G401 (cell line): ENCODE measurements around the gene SGSM1. TPM values are rescaled to one million over a fixed set of nuclear protein-coding genes. Genes with fewer than 3 reads are reported as not detected.
"Not testable (repeated sequence)": the region's sequence is repeated elsewhere in the genome, so short reads cannot be mapped to it uniquely, and the experiment has no call there.

ENCODE experiments used
- DNase-seq: peaks from one replicate; pipeline ENCODE4 v3.0.0-alpha.2; 2015; ENCODE audit warnings: low spot score
- in situ Hi-C: cut with HindIII; loops from 2 replicates; pipeline ENCODE4 v1.10.0; 2016; ENCODE audit warnings: low sequenced_read_pairs, mixed read lengths
- total RNA-seq: library from RNA; depleted of rRNA; stranded (reverse); fragments of >200 nt; shearing (Covaris generic); gene quantifications from 2 replicates; pipeline ENCODE4 v1.2.3, GENCODE V29; 2014

The SGSM1 gene
- total RNA-seq, 1 experiment from 2014 or later = not detected

DNA sequence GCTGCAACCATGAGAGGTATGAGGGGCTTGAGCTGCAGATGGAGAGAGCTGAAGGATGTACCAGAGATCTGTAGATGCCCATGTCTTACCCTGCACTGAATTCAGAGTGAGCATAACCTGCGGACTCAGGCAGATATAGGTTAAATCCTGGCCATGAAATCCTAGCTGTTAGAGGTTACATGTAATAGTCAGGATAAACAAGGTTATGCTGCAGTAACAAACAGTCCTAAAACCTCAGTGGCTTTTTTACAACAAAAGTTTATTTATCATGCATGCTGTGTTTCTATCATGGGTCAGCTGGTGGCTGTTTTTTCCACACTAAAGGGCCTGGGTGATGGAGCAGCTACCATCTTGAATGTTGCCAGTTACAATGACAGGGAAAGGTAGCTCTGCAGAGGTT, 70.7 kb downstream of the SGSM1 start:
- DNase-seq = no peak
- in situ Hi-C loops = no loop called here

- no peak for DNase-seq
- in situ Hi-C loops = no loop called here
These were observed 73.0 kb downstream of the SGSM1 start for GRCh38 chr22:24878969-24879368.

DNA sequence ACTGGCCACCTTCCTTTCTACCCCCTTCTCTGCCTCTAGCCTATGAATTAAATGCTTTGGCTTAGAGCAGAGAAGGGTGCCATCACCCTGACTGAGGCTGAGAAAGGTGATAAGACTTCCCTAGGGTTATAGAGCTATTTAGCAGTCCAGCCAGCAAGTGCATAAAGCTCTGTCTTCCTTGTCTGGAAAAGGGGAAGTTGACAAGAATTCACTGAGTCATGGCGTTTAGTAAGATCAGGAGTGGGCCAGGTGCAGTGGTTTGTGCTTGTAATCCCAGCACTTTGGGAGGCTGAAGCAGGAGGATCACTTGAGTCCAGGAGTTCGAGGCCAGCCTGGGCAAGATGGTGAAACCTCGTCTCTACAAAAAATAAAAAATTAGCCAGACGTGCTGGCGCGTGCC, 77.4 kb downstream of the SGSM1 start:
- no peak for DNase-seq
- in situ Hi-C loops = no loop called here

- no peak for DNase-seq
- in situ Hi-C loops = no loop called here
These were observed 81.2 kb downstream of the SGSM1 start for GRCh38 chr22:24887260-24887659.

GRCh38 chr22:24893341-24894070, 87.5 kb downstream of the SGSM1 start:
- in situ Hi-C loops = no loop called here
- DNase-seq = no peak

DNA sequence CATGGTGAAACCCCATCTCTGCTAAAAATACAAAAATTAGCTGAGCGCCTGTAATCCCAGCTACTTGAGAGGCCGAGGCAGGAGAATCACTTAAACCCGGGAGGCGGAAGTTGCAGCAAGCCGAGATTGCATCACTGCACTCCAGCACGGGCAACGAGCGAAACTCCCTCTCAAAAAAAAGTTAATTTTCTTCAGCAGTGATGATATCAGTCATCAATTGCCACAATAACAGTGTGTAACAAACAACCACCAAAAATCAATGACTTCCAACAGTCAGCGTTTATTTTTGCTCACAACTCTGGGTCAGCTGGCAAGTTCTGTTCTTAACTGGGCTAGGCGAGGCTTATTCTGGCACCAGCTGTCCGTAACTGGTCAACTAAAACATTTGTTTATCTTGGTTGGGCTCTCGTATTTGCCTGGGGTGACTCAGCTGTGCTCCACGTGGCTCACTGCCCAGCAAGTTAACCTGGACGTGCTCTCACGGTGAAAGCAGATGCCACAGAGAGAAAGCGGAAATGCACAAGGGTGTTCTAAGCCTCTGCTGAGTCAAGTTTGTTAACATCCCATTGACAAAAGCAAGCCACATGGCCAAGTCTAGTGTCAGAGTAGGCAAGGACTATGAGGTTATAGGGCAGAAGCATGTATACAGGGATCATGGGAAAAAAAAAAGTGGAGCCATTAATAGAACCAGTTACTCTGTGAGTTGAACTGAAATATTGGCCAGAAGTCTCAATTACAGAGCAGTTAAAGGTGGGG, 88.4 kb downstream of the SGSM1 start:
- in situ Hi-C loops = no loop called here
- peak; percentile 39 for DNase-seq

DNA sequence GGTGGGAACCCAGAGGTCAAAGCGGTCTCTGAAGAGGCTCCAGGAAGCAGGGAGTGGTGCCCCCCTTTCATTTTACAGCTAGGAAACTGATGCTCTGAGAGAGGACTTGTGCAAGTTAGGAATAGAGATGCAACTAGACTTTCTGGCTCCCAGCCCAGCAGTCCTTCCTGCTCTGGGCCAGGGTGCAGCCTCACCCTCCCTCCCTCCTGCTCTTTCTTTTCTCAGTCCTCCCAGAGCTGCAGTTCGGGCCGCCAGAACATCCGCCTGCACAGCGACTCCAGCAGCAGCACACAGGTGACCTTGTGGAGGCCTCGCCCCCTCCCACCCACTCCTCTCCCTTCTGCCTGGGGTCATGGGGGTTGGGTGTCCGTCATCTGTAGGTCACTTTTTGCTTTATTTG, 89.0 kb downstream of the SGSM1 start:
- in situ Hi-C loops = no loop called here
- peak; percentile 30 for DNase-seq

DNA sequence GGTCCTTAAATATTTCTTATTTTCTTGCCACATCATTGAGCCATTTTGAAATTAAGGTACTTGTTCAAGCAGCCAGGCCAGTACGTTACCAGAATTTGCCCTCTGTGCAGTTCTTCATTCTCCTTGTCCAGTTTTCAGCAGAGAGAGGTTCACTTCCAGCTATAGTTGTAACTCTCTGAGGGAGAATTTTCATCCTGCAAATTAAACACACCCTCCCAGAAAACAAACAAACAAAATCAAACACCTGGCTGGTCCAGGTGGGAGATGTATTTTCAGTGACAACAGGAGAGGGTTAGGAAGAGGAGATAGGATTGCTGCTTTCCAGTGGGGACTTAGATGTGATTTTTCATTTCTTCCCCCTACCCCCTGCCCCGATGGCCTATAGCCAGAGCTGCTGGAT, 95.4 kb downstream of the SGSM1 start:
- DNase-seq = no peak
- in situ Hi-C loops = no loop called here

- DNase-seq = no peak
- in situ Hi-C loops = no loop called here
These were observed 99.9 kb downstream of the SGSM1 start for GRCh38 chr22:24905909-24906308.

GRCh38 chr22:24907101-24907500, 101.1 kb downstream of the SGSM1 start:
- in situ Hi-C loops, DNase-seq: not testable (repeated sequence)

DNA sequence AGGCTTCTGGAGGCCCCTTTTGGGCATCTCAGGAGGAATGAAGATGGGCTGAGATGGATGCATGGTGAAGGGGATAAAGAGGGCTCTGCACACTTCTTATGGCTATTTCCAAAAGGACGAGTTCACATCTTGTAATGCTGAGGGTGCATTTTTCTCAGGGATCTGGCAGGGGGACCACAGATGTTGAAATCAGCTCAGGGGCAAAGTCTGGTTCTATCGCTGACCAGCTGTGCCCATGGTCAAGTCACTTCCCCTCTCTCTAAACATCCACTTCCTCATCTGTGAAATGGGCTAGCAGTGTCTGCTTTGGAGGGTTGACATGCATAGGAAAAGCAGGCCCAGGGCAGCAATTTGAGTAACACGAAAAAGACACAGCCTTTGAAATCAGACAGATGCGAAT, 114.0 kb downstream of the SGSM1 start:
- no peak for DNase-seq
- in situ Hi-C loops = no loop called here

DNA sequence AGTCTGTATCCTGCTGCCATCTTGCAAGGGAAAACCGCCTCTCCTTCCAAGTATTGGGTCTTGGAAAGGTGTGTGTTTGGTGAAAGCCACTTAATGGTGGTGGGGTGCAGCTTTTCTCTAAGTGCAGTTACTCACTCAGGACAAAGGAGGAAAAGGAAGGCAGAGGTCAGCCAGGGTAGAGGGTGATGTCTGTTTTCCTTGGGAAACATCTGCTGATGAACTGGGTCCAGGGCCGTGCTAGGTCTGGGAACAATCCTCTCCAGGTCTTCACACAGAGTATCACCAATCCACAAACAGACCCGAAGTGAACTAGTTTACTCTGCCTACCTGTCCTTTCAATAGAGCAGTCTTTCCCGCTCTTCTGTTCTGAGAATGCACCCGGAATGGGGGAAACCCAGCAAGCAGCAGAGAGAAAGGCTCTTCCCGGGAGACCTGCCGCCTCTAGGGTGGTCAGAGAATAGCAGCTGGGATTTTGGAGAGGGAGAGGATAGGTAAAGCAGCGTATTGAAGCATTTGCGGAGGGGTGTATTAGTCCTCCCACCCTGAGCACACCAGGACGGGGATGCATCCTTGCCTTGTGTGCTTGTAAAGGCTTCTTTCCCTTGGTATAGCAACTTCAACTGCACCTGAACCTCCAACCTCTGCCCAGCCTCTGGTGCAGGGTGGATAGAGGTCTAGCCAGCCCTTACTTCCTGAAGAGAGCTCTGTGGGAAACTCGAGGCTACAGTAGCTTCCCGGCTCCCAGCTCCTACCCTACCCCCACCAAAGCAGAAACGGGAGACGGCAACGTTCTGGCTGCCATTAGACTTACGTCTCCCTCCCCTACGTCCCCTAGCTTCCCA, 119.8 kb downstream of the SGSM1 start:
- in situ Hi-C loops = loop anchor here (25.0 kb wide), 1 partner anchor 111 kb away; no protein-coding TSS in a partner anchor

DNA sequence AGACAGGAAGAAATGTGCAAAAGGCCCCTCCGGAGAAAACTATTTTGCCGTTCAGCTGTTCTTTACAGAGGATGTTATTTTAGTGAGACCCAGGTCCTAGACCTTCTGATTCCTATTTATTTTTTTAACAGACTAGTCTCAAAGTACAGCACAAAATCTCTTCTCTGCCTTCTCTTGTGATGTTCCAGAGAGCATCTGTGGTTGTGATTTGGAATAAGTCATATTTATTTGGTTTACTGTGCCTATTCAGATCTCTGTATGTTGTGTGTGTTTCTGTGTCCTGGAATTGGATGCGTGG, 120.4 kb downstream of the SGSM1 start:
- DNase-seq = no peak
- in situ Hi-C loops = loop anchor here (25.0 kb wide), 1 partner anchor 111 kb away; no protein-coding TSS in a partner anchor

More for the DNA sequence above, 119.8 kb downstream of the SGSM1 start:
- DNase-seq = no peak

DNA sequence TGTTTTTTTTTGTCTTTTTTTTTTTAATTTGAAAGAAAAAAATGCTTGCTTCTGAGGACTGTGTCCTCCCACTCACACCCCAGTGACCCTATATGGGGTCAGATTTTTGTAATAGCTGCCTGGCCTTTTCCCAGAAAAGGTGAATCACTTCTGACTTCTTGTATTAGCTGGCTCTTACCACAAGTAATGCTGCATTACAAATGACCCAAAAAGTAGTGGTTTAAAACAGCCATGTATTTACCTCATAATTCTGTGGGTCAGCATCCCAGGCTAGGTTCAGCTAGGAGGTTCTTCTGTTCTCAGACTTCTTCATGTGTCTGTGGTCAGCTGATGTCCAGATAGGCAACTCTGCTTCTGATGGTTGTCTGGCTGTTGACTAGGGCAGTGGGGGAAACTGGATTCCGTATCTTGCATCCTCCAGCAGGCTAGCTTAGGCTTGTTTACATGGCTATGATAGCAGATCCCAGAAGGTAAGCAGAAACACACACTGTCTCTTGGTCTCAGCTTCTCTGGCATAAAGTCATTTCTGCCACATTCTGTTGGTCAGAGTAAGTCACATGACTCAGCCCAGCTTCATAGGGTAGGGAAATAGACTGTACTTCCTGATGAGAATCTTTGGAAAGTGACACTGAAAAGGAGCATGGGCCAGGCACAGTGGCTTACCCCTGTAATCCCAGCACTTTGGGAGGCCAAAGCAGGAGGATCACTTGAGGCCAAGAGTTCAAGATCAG, 121.0 kb downstream of the SGSM1 start:
- in situ Hi-C loops = loop anchor here (25.0 kb wide), 1 partner anchor 110 kb away; no protein-coding TSS in a partner anchor
- no peak for DNase-seq

DNA sequence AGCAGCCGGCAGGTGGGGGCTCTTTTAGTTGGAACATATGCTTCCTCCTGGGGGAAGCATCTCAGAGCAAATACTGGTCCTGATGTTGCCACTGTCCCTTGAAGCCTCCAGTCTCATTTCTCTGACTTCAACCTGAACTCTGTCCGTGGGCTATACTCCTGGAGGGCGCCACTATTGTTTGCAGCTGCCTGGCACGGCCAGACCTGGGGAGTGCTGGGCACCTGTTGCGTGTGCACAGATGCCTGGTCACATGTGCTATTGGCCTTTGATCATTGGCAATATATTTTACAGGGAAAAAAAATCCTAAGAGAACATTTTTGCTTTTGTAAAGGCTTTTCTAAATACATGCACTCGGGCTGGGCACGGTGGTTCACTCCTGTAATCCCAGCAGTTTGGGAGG, 122.3 kb downstream of the SGSM1 start:
- in situ Hi-C loops = loop anchor here (25.0 kb wide), 1 partner anchor 109 kb away; no protein-coding TSS in a partner anchor
- DNase-seq = no peak

DNA sequence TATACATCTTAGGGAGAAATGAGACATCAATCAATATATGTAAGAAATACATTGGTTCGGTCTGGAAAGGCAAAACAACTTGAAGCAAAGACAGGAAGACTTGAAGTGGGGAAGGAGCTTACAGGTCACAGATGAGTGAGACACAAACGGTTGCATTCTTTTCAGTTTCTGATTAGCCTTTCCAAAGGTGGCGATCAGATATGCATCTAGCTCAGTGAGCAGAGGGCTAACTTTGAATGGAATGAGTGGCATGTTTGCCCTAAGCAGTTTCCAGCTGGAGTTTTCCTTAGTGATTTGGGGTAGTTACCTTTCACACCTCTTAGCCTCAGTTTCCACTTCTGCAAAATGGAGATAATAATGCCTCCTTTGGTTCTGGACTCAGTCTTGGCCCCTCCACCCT, 124.7 kb downstream of the SGSM1 start:
- in situ Hi-C loops = loop anchor here (25.0 kb wide), 1 partner anchor 107 kb away; no protein-coding TSS in a partner anchor
- DNase-seq = no peak

- in situ Hi-C loops = loop anchor here (25.0 kb wide), 1 partner anchor 101 kb away; no protein-coding TSS in a partner anchor
- no peak for DNase-seq
These were observed 129.9 kb downstream of the SGSM1 start for GRCh38 chr22:24935771-24936483.

DNA sequence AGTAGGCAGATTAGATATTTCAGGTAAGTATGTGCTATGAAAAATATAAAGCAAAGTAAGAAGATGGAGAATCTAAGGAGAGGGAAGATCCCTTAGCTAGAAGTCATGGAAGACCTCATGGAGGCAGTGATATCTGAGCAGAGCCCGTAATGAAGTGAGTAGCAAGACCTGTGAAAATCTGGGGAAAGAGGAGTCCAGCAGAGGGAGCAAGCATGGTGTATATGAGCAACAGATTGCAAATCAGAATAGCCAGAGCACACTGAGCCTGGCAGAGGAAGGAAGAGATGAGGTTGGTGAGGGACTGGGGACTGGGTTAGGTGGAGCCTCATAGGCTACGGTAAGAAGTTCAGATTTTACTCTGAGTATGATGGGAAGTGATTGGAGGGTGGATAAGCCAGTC, 131.1 kb downstream of the SGSM1 start:
- in situ Hi-C loops = loop anchor here (25.0 kb wide), 1 partner anchor 100 kb away; no protein-coding TSS in a partner anchor
- DNase-seq = peak; percentile 8
